Fibroblast of skin of right quadriceps (primary cell): ENCODE results near the gene JHY.
"Not testable (repeated sequence)": the region's sequence is repeated elsewhere in the genome, so short reads cannot be mapped to it uniquely, and the experiment has no call there.

ENCODE experiments used
- DNase-seq: peaks from one replicate; pipeline ENCODE4 v3.0.0-alpha.2; 2013

Gene JHY

DNA sequence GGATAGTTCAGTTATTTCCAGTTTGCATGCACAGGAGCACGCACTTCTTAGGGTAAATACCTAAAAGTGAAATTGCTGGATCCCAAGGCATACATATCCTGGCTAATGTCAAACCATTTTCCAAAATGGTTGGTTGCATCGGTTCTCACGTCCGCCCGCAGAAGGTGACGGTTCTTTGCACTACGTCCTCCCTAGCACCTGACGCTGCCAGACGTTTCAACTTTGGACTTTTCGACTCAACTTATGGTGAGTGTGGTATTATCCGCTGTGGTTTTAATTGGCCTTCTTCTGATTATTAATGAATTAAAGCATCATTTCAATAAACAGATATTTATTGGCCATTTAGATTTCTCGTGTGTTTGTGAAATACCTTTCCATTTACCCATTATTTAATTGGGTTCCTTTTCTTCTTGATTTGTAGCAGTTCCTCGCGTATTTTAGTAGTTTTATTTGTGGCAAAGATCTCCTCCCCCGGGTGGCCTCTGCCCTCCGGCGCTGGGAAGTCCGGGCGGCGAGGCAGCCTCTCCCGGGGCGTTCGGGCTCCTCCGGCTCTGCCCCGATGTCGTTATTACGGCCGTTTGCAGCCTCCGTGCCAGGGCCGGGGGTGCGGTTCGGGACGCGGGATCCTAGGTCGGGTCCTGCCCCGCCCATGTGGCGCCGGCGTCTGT is at the start of gene JHY:
JHY (plus strand) TSS at position 571 of the 668 bp plus-strand sequence. CDS start 3,091 bp downstream, outside the sequence.
- DNase-seq: no peak

GRCh38 chr11:122833846-122834464 is 48.6 kb upstream of the JHY start:
- no peak for DNase-seq

DNA sequence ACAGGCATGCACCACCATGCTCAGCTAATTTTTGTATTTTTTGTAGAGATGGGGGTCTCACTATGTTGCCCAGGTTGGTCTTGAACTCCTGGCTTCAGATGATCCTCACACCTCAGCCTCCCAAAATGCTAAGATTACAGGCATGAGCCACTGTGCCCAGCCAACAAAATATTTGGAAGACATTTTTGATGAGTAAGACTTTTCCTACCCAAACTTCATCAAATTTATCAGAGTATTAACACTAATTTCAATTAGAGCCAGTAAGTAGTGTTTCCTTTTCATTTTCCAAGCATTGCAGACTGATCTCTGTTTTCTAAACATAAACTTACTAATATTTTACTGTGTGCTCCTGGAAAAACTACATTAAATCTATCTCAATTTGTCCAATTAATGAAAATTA is 45.6 kb upstream of the JHY start:
- no peak for DNase-seq

- DNase-seq: no peak
These were observed 44.8 kb upstream of the JHY start for GRCh38 chr11:122837528-122838346.

DNA sequence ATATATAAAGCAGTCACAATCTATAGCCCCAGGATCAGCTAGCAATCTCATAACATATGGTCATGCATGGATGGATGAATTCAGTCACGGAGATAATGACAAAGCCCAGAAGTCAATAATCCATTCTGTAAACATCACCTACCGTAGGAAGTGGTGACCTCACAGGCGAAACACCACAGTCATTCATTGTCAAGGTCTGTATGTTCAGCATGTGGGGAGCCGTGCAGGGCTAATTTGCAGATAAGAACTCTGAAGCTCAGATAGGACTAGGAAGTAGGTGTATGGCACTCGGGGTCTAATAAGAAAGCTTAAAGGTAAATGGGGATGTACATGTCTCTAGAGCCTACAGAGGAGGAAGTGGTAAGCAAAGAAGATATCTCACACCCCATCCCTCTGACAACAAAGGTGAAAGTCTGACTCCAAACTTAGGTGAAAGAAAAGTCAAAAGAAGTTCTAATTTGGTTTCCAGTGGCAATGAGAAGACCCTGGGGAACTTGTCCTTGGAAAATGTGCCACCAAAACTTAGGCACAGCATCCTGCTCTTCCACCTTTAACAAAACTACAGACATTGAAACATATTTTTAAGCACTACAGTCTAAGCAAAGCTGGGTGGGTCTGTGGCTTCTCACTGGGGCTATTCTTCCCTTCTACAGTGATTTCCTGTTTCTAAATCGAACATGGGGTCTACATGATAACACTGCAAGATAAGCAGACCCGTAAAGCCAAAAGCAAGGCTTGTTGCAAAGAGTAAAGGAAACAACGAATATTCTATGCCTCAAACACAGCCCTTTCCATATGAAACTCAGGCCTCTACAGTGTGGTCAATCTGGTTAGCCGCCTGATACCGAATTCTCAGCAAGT is 39.0 kb upstream of the JHY start:
- no peak for DNase-seq

DNA sequence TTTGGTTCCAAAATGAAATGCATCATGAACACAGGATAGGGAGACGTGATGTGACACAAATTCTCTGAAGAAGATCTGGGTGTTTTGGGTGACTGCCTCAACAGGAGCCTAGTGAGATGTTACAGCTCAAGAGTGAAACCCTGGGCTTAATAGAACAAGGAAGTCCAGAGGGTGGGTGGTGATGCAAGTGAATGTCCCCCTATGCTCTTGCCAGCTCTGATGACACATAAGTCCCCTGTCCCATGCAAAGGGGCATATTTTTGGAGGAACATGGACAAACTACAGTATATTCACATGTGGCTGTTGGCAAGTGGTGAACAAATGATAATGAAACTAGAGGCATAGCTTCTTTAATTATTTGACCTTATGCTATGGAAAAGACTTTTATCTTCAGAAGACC is 35.1 kb upstream of the JHY start:
- DNase-seq: no peak

GRCh38 chr11:122848186-122848585 is 34.4 kb upstream of the JHY start:
- no peak for DNase-seq

DNA sequence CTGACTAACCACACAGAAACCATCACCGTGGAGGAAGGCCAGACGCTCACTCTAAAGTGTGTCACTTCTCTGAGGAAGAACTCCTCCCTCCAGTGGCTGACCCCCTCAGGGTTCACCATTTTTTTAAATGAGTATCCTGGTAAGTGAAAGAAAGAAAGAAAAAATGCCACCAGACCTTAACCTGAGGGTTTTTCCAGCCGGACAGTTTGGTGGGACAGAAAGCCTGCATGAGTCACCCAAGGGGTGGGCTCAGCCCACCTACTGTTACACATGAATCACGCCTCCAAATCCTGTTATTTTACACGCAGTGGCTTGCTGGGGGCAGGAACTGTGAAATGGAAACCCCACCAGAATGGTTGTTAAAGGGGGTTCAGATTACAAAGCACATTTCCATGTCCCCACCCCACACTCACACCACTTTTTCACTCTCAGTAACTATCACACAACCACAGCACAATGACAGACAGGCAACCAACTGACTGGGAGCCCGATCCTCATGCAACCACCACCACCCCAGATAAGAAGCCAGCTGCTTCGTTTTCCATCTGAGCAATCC is 32.4 kb upstream of the JHY start:
- peak; percentile 66 for DNase-seq

DNA sequence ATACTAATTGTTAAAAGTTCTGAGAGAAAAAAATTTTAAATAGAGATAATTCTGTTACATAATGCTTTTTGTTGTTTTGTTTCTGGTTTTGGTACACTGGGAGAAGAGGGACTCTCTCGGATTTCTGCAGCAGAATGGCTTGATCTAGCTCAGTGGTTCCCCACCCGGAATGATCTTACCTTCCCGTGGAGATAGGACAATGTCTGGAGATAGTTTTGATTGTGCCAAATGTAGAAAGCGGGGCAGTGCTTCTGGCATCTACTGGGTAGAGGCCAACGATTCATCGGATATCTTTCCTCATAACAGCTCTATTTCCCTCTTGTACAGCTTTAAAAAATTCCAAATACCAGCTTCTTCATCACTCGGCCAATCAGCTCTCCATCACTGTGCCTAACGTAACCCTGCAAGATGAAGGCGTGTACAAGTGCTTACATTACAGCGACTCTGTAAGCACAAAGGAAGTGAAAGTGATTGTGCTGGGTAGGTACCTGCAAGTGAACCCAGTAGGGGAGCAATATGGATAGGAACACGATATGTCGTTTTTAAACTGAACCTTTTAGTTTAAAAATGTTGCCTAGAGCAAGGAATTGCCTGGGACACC is 31.1 kb upstream of the JHY start:
- DNase-seq: no peak

DNA sequence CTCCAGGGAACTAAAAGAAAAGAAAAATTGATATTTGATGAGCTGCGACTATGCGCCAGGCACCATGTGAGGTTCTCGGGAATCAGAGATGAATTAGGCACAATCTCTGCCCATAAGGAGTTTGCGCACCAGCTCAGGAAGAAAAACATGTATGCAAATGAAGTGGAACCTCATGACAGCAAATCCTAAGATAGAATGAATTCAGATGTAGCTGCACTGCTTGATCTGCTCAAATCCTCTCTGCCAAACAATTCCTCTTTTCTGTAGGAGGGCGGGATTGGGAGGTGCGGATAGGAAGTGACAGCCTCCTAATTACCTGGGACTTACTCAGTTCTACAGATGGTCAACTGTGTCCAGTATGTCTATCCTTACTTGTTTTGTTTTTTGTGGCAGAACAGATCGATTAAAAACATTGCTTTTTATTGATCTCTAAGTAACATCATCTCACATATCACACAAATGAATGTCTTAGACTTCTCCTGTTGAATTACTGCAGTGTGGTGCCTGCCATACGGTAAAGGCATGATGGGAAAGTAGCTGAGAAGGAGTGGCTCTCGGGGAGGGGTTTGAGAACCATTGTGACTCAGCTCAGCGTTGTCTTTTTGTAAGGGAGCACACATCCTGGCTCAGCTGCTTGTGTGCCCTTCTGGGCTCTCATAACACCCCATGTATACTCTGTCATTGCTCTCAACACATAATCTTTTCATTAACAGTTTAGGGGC is 30.3 kb upstream of the JHY start:
- DNase-seq: peak; percentile 32

GRCh38 chr11:122852796-122853160 is 29.8 kb upstream of the JHY start:
- no peak for DNase-seq

- DNase-seq: no peak
These were observed 29.3 kb upstream of the JHY start for GRCh38 chr11:122853261-122853660.

- peak; percentile 83 for DNase-seq
These were observed 28.6 kb upstream of the JHY start for GRCh38 chr11:122853971-122854446.

GRCh38 chr11:122861631-122862030 is 20.9 kb upstream of the JHY start:
- no peak for DNase-seq

- no peak for DNase-seq
These were observed 20.5 kb upstream of the JHY start for GRCh38 chr11:122862091-122862490.

- DNase-seq: not testable (repeated sequence)
These were observed 19.4 kb upstream of the JHY start for GRCh38 chr11:122863154-122863553.

- peak; percentile 49 for DNase-seq
These were observed 18.7 kb upstream of the JHY start for GRCh38 chr11:122863704-122864326.

- DNase-seq: no peak
These were observed 18.0 kb upstream of the JHY start for GRCh38 chr11:122864386-122865115.

DNA sequence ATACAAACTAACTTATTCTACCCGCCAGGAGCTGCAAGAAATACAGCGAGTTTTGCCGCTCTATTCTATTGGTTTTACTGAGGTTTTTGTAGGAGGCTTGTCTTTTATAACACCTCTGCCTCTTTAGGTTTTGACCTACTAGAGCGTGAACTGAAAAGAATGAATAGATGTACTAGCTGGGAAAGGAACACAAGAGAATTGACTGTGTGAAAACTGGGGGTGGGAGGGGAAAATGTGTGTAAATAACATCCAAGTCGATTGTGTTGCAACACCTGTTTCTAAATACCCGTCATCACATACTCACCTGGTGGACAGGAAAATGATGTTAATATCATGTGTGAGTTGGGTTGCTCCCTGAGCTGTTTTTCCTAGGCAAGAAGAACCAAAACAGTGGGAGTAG is 12.9 kb upstream of the JHY start:
- no peak for DNase-seq

- DNase-seq: no peak
These were observed 11.3 kb upstream of the JHY start for GRCh38 chr11:122871302-122871701.
